HepG2 (cell line): ENCODE data around the gene TXNIP. TPM values are rescaled to one million over a fixed set of nuclear protein-coding genes. Genes with fewer than 3 reads are reported as not detected.
A peak's percentile ranks its signal among the peaks of the same experiment; 100 is the strongest.

ENCODE experiments used
- ARNT2 ChIP-seq: sonication (generic); formaldehyde crosslinking; IDR thresholded peaks from 2 replicates; pipeline ENCODE4 v1.8.0; 2022; ENCODE audit warnings: mild to moderate bottlenecking, low read depth, missing genetic modification reagents, moderate library complexity
- MLLT10 ChIP-seq: sonication (generic); formaldehyde crosslinking; IDR thresholded peaks from 2 replicates; pipeline ENCODE4 v1.4.0; 2020; ENCODE audit warnings: missing genetic modification reagents
- PRMT3 ChIP-seq: sonication (generic); formaldehyde crosslinking; IDR thresholded peaks from 2 replicates; pipeline ENCODE4 v1.8.1; 2022; ENCODE audit warnings: low read depth, mild to moderate bottlenecking, moderate library complexity, missing genetic modification reagents, borderline replicate concordance
- TGIF2 ChIP-seq: IDR thresholded peaks from 2 replicates; pipeline ENCODE4 v1.6.1; 2016; ENCODE audit warnings: control low read depth, missing compliant biosample characterization
- ZNF230 ChIP-seq: sonication (generic); formaldehyde crosslinking; IDR thresholded peaks from 2 replicates; pipeline ENCODE4 v1.4.0; 2020; ENCODE audit warnings: mild to moderate bottlenecking, missing genetic modification reagents
- ZNF317 ChIP-seq: sonication (generic); formaldehyde crosslinking; IDR thresholded peaks from 2 replicates; pipeline ENCODE4 v1.5.0; 2020; ENCODE audit warnings: mild to moderate bottlenecking, missing genetic modification reagents
- ZNF431 ChIP-seq: sonication (generic); formaldehyde crosslinking; IDR thresholded peaks from 2 replicates; pipeline ENCODE4 v1.9.0; 2022; ENCODE audit warnings: missing genetic modification reagents, low read depth, mild to moderate bottlenecking, borderline replicate concordance
- ZNF670 ChIP-seq: sonication (generic); formaldehyde crosslinking; IDR thresholded peaks from 2 replicates; pipeline ENCODE4 v1.8.0; 2022; ENCODE audit warnings: mild to moderate bottlenecking, missing genetic modification reagents, borderline replicate concordance
- ZNF781 ChIP-seq: sonication (generic); formaldehyde crosslinking; IDR thresholded peaks from 2 replicates; pipeline ENCODE4 v1.5.1; 2020; ENCODE audit warnings: borderline replicate concordance, mild to moderate bottlenecking, missing genetic modification reagents; ENCODE audit errors: not compliant biosample characterization
- polyA plus RNA-seq, 8 experiments: library from polyadenylated mRNA; depleted of rRNA in 3 of 8; stranded (reverse) in 7 of 8; unstranded in 1 of 8; fragments of >200 nt; fragmentation: Illumina TruSeq in 4 of 8; extraction: Trizol in 4 of 8; gene quantifications; 2 replicates each; pipeline versions ENCODE4 v1.2.1 to v1.2.3, GENCODE V29; 2011 to 2016; ENCODE audit warnings: low read depth in 4 of 8, missing spikeins in 1 of 8, mixed read lengths in 1 of 8; ENCODE audit not compliant: insufficient read depth in 1 of 8
- total RNA-seq, 5 experiments: library from RNA; depleted of rRNA; stranded (reverse); fragments of >200 nt; fragmentation: Illumina TruSeq; extraction: Trizol; gene quantifications; 2 replicates each; pipeline ENCODE4 v1.2.3, GENCODE V29; 2016; ENCODE audit warnings: low read depth in 1 of 5
- TF ChIP-seq, protein P1 (sequence below): sonication (generic); formaldehyde crosslinking; IDR thresholded peaks from 2 replicates; pipeline ENCODE4 v1.4.0; 2020; ENCODE audit warnings: missing genetic modification reagents, borderline replicate concordance
- TF ChIP-seq, protein P2 (sequence below): sonication (generic); formaldehyde crosslinking; IDR thresholded peaks from 2 replicates; pipeline ENCODE4 v1.4.0; 2020; ENCODE audit warnings: missing genetic modification reagents, borderline replicate concordance
- TF ChIP-seq, protein P3 (sequence below): sonication (generic); formaldehyde crosslinking; IDR thresholded peaks from 2 replicates; pipeline ENCODE4 v1.8.1; 2023; ENCODE audit warnings: mild to moderate bottlenecking, moderate library complexity, missing genetic modification reagents
- TF ChIP-seq, protein P4 (sequence below): sonication (generic); formaldehyde crosslinking; IDR thresholded peaks from 2 replicates; pipeline ENCODE4 v1.4.0; 2020; ENCODE audit warnings: missing genetic modification reagents
- TF ChIP-seq, protein P5 (sequence below): sonication (generic); formaldehyde crosslinking; IDR thresholded peaks from 2 replicates; pipeline ENCODE4 v1.4.0; 2020; ENCODE audit warnings: missing genetic modification reagents, borderline replicate concordance

TXNIP gene
- total and polyA plus RNA-seq, 2 of the 13 experiments (the other 11 are each of a cell fraction or from before 2014, with no cell fraction given), result 24.4 to 237 TPM

DNA sequence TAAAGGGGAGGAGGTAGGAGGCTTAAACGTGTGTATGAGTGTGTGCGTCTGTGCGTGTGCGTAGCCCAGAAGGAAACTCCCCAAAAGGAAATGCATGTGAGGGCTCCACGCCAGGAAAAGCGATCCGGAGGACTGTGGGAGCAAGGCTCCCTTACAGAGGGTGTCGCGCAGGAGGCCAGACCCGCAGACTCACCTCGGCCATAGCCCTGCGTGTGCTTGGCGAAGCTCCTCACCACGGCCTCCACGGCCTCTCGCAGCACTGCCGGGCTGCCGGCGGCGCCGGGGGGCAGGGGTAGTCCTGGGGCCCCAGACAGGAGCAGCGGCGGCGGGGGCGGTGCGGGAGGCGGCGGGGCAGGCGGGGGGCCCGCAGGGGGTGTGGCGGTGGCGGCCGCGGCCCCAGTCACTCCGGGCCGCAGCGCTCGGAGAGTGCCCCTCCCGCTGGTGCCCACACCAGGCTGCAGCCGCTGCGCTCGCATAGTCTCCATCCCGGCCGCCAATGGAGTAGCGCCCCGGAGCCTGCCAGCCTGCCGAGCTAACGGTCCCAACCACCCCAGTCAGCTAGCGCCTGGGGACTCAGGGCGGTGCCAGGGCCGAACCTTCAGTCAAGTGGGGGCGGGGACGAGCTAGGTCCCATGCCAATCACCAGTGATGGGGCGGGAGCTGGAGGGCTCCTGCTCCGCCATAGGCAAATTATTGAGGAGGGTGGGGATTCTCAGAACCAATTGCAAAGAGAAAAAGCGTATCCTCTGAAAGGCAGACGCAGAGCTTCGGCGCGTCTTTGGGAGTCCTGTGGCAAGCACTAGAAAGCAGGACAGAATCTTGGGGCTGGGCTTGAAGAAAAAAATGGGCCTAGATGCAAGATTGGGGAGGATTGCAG, 38.7 kb downstream of the TXNIP start, which contains the start of gene LIX1L (continued):
- TF ChIP-seq, protein P1, sequence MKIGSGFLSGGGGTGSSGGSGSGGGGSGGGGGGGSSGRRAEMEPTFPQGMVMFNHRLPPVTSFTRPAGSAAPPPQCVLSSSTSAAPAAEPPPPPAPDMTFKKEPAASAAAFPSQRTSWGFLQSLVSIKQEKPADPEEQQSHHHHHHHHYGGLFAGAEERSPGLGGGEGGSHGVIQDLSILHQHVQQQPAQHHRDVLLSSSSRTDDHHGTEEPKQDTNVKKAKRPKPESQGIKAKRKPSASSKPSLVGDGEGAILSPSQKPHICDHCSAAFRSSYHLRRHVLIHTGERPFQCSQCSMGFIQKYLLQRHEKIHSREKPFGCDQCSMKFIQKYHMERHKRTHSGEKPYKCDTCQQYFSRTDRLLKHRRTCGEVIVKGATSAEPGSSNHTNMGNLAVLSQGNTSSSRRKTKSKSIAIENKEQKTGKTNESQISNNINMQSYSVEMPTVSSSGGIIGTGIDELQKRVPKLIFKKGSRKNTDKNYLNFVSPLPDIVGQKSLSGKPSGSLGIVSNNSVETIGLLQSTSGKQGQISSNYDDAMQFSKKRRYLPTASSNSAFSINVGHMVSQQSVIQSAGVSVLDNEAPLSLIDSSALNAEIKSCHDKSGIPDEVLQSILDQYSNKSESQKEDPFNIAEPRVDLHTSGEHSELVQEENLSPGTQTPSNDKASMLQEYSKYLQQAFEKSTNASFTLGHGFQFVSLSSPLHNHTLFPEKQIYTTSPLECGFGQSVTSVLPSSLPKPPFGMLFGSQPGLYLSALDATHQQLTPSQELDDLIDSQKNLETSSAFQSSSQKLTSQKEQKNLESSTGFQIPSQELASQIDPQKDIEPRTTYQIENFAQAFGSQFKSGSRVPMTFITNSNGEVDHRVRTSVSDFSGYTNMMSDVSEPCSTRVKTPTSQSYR (CRISPR knock-in tag), result peak; percentile 69; the same call in 1 of the 2 replicates
- TF ChIP-seq ZNF431 (CRISPR knock-in tag), result no peak
- TF ChIP-seq ZNF317 (CRISPR knock-in tag), result 0 out of 2 replicates have a peak, but pooled peaks have one; percentile 6
- TF ChIP-seq, protein P2, sequence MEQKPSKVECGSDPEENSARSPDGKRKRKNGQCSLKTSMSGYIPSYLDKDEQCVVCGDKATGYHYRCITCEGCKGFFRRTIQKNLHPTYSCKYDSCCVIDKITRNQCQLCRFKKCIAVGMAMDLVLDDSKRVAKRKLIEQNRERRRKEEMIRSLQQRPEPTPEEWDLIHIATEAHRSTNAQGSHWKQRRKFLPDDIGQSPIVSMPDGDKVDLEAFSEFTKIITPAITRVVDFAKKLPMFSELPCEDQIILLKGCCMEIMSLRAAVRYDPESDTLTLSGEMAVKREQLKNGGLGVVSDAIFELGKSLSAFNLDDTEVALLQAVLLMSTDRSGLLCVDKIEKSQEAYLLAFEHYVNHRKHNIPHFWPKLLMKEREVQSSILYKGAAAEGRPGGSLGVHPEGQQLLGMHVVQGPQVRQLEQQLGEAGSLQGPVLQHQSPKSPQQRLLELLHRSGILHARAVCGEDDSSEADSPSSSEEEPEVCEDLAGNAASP (CRISPR knock-in tag), result no peak
- TF ChIP-seq, protein P3, sequence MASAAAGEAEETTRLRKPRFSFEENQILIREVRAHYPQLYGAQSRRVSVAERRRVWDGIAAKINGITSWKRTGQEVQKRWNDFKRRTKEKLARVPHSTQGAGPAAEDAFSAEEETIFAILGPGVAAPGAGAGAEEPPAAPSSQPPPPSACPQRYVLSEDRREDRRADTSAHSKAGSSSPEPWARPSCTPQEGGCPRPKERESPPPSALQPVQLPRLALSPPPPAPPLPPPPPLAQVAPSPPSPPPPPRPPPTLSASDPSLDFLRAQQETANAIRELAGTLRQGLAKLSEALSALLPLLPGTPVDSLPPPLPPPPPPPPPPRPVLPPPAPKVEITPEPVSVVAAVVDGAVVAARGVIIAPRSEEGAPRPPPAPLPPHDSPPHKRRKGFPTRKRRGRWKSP (CRISPR knock-in tag), result peak; percentile 70; the same call in 1 of the 2 replicates
- TF ChIP-seq, protein P4, sequence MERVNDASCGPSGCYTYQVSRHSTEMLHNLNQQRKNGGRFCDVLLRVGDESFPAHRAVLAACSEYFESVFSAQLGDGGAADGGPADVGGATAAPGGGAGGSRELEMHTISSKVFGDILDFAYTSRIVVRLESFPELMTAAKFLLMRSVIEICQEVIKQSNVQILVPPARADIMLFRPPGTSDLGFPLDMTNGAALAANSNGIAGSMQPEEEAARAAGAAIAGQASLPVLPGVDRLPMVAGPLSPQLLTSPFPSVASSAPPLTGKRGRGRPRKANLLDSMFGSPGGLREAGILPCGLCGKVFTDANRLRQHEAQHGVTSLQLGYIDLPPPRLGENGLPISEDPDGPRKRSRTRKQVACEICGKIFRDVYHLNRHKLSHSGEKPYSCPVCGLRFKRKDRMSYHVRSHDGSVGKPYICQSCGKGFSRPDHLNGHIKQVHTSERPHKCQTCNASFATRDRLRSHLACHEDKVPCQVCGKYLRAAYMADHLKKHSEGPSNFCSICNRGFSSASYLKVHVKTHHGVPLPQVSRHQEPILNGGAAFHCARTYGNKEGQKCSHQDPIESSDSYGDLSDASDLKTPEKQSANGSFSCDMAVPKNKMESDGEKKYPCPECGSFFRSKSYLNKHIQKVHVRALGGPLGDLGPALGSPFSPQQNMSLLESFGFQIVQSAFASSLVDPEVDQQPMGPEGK, result peak; percentile 60
- TF ChIP-seq ZNF781 (CRISPR knock-in tag), result peak; percentile 33
- no peak for TF ChIP-seq ZNF230 (CRISPR knock-in tag)
- peak; percentile 34 for TF ChIP-seq TGIF2 (CRISPR knock-in tag)
- no peak for TF ChIP-seq MLLT10 (CRISPR knock-in tag)
- no peak for TF ChIP-seq ZNF670 (CRISPR knock-in tag)
- TF ChIP-seq, protein P5, sequence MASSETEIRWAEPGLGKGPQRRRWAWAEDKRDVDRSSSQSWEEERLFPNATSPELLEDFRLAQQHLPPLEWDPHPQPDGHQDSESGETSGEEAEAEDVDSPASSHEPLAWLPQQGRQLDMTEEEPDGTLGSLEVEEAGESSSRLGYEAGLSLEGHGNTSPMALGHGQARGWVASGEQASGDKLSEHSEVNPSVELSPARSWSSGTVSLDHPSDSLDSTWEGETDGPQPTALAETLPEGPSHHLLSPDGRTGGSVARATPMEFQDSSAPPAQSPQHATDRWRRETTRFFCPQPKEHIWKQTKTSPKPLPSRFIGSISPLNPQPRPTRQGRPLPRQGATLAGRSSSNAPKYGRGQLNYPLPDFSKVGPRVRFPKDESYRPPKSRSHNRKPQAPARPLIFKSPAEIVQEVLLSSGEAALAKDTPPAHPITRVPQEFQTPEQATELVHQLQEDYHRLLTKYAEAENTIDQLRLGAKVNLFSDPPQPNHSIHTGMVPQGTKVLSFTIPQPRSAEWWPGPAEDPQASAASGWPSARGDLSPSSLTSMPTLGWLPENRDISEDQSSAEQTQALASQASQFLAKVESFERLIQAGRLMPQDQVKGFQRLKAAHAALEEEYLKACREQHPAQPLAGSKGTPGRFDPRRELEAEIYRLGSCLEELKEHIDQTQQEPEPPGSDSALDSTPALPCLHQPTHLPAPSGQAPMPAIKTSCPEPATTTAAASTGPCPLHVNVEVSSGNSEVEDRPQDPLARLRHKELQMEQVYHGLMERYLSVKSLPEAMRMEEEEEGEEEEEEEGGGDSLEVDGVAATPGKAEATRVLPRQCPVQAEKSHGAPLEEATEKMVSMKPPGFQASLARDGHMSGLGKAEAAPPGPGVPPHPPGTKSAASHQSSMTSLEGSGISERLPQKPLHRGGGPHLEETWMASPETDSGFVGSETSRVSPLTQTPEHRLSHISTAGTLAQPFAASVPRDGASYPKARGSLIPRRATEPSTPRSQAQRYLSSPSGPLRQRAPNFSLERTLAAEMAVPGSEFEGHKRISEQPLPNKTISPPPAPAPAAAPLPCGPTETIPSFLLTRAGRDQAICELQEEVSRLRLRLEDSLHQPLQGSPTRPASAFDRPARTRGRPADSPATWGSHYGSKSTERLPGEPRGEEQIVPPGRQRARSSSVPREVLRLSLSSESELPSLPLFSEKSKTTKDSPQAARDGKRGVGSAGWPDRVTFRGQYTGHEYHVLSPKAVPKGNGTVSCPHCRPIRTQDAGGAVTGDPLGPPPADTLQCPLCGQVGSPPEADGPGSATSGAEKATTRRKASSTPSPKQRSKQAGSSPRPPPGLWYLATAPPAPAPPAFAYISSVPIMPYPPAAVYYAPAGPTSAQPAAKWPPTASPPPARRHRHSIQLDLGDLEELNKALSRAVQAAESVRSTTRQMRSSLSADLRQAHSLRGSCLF, result no peak
- TF ChIP-seq PRMT3 (CRISPR knock-in tag), result no peak
- peak; percentile 56; the same call in 1 of the 2 replicates for TF ChIP-seq ARNT2 (CRISPR knock-in tag)
